Measurements from ENCODE around the gene TMA7B.

GRCh38 chr22:39955675-39956074, 4.5 kb upstream of the TMA7B start:
- TF ChIP-seq CTCF (IDR thresholded peaks at IDR 0.05) (no peak), POLR2A (IDR thresholded peaks at IDR 0.05) (no peak)

All from esophagus squamous epithelium (tissue), 4 donors.